ENCODE results near the gene SLC51A. TPM values are rescaled to one million over a fixed set of nuclear protein-coding genes. Genes with fewer than 3 reads are reported as not detected.

Gene SLC51A
- total and polyA plus RNA-seq, 2 donors (not counting 3 experiments of a cell fraction or from before 2014, with no cell fraction given): not detected

DNA sequence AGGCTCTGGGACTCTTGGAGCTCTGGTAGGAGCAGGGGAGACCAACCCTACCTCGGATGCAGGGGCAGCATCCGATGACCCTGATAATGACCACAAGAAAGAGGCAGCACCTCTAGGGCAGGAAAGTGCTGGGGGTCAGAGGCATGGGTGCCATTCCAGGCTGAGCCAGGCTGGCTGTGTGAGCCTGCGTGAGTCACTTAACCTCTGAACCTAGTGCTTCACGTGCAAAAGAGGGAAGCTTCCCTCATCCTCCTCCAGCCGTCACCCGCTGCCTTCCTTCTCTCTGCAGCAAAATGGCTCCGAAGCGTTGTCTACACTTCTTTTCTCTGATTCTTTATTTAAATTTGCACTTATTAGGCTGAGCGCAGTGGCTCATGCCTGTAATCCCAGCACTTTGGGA lies 40.6 kb upstream of the SLC51A start:
- Histone ChIP-seq H2AFZ (ENCODE audit: low read depth, low read length) (no peak overlapping the region), H4K20me1 (replicated peaks; ENCODE audit: control insufficient read depth, extremely low read depth, insufficient read depth, low read length) (no peaks in the 10 kb centered on the region), H3K27ac (ENCODE audit: insufficient read depth, low read depth, low read length) (no peak overlapping the region), H3K4me3 (replicated peaks in 1 of 3; ENCODE audit: insufficient read depth in 1 of 3, low read depth in 1 of 3, low read length in 3 of 3) (no peak overlapping the region), H3K4me1 (ENCODE audit: control insufficient read depth, extremely low read depth, insufficient read depth, low read length) (peaks cover 3% of the 10 kb centered on the region), H3K9ac (replicated peaks; ENCODE audit: extremely low read depth, insufficient read depth, low read length) (no peak overlapping the region), H3K36me3 (ENCODE audit: control insufficient read depth in 2 of 2, extremely low read depth in 1 of 2, insufficient read depth in 2 of 2, low read length in 2 of 2) (no peaks in the 10 kb centered on the region), H3K9me3 (replicated peaks; ENCODE audit: control insufficient read depth, insufficient read depth, low read length) (no peaks in the 10 kb centered on the region), H3K79me2 (ENCODE audit: control insufficient read depth, insufficient read depth, low read length) (no peaks in the 10 kb centered on the region), H3K9me1 (replicated peaks; ENCODE audit: control insufficient read depth, extremely low read depth, insufficient read depth, low read length) (no peaks in the 10 kb centered on the region), H3K4me2 (ENCODE audit: insufficient read depth, low read length) (no peak overlapping the region), H3K27me3 (ENCODE audit: control insufficient read depth in 2 of 2, insufficient read depth in 2 of 2, low read length in 2 of 2) (no peaks in the 10 kb centered on the region)
- no TSS peak for BruUV-seq (replicated peaks)
- ChIA-PET POLR2A (no interaction called here), CTCF (interaction anchor here (1.5 kb wide), 1 partner anchor 12 kb away, joined by 3 read pairs; no protein-coding TSS in a partner anchor)
- FAIRE-seq (no peak), DNase-seq (ENCODE audit: low read depth, low spot score) (no peak)
- intact Hi-C loops (cut with micrococcal nuclease): no loop called here
- TF ChIP-seq POLR2AphosphoS5 (IDR thresholded peaks at IDR 0.05; ENCODE audit: insufficient read depth, low read depth, low read length): no peak
- no peak for TF ChIP-seq POLR2A (IDR thresholded peaks at IDR 0.05; ENCODE audit: low read depth, low read length)
- no peak for TF ChIP-seq GATA2 (IDR thresholded peaks at IDR 0.05; ENCODE audit: insufficient read depth, insufficient read length, low read depth, low read length)
- no peak for TF ChIP-seq JUN (IDR thresholded peaks at IDR 0.05; ENCODE audit: borderline replicate concordance, insufficient read depth, insufficient read length, low read depth)
- no peak for TF ChIP-seq EZH2 (IDR thresholded peaks at IDR 0.05; ENCODE audit: borderline replicate concordance, low read depth, low read length, severe bottlenecking)
- TF ChIP-seq, protein P1, sequence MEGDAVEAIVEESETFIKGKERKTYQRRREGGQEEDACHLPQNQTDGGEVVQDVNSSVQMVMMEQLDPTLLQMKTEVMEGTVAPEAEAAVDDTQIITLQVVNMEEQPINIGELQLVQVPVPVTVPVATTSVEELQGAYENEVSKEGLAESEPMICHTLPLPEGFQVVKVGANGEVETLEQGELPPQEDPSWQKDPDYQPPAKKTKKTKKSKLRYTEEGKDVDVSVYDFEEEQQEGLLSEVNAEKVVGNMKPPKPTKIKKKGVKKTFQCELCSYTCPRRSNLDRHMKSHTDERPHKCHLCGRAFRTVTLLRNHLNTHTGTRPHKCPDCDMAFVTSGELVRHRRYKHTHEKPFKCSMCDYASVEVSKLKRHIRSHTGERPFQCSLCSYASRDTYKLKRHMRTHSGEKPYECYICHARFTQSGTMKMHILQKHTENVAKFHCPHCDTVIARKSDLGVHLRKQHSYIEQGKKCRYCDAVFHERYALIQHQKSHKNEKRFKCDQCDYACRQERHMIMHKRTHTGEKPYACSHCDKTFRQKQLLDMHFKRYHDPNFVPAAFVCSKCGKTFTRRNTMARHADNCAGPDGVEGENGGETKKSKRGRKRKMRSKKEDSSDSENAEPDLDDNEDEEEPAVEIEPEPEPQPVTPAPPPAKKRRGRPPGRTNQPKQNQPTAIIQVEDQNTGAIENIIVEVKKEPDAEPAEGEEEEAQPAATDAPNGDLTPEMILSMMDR (IDR thresholded peaks at IDR 0.05; ENCODE audit: extremely low read depth in 1 of 2, insufficient read depth in 1 of 2, low read depth in 1 of 2, low read length in 2 of 2): no peak
- TF ChIP-seq, protein P2, sequence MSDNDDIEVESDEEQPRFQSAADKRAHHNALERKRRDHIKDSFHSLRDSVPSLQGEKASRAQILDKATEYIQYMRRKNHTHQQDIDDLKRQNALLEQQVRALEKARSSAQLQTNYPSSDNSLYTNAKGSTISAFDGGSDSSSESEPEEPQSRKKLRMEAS (IDR thresholded peaks at IDR 0.05; ENCODE audit: insufficient read depth, insufficient read length): no peak
- no peak for TF ChIP-seq FOS (IDR thresholded peaks at IDR 0.05; ENCODE audit: borderline replicate concordance, insufficient read depth, low read length)
- TF ChIP-seq MYC (IDR thresholded peaks at IDR 0.05; ENCODE audit: low read depth, low read length): no peak
- dilution Hi-C loops (cut with MboI; ENCODE audit: extremely low pct_ligation_motif_present, low sequenced_read_pairs): no loop called here

Measured in endothelial cell of umbilical vein (primary cell).